Measurements from ENCODE around the gene CLIC6.
"Not testable (repeated sequence)": the region's sequence is repeated elsewhere in the genome, so short reads cannot be mapped to it uniquely, and the experiment has no call there.

CLIC6 gene

DNA sequence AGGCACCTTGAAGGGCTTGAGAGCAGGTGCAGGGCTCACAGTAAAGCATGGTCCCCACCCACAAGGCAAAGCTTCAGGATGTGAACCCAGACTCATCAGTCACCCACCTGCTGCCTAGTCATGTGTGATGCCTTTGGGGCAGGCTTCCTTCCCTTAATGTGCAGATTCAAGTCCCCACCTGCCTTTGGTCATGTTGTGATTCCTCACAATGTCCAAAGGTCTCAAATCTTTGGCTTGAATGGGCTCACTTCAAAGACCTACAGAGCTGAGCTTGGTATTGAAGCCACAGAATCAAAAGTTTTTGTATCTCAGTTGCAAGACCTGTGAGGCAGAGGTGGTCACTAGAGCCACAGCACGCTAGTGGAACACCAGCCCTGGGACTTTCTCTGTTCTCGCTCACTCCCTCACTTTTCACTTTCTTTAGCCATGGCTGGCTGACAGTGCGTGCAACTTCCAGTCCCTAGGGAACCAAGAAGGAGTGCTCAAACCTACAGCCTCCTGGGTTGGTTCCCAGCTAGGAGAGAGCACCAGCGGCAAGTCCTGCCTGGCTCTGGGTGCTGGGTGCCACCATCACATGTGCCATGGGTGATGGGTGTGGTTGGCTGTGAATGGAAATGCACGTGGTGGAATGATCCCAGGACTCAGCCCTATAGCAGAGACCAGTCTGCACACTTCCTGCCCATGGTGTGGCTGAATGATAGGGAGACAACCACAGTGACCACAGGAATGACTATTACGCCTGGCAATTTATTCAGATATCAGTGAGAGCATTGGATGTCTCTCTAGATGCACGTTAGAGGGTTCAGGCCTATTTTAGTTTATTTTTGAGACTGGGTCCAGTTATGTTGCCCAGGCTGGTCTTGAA is 26.4 kb upstream of the CLIC6 start:
- Mint-ChIP-seq H3K4me3 (no peak overlapping the region), H3K36me3 (ENCODE audit: low read depth) (peaks cover 10% of the 10 kb centered on the region), H3K27ac (no peak overlapping the region), H3K4me1 (ENCODE audit: low read depth) (peaks cover 32% of the 10 kb centered on the region), H3K9me3 (peaks cover 8% of the 10 kb centered on the region), H3K27me3 (ENCODE audit: low read depth) (no peaks in the 10 kb centered on the region)
- DNase-seq (ENCODE audit: low spot score) = no peak

DNA sequence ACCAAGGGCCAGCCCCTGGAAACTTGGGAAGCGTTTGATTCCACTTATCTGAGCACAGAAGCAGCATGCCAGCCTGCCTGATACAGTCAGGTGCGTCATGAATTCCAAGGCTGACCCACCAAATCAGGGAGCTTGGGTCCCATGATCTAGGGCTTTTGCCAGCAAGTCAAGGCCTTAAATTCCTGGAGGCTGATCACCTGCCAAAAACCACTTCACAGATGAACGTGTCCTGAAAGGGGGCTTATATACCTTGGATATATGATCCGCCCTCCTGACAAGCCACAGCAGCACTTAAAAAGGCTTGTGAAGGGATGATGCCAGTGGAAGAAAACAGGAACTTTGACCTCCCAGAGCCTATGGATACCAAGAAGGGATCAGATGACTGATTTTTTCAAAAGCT is 24.0 kb upstream of the CLIC6 start:
- Mint-ChIP-seq H3K27ac (no peak overlapping the region), H3K9me3 (peaks cover 4% of the 10 kb centered on the region), H3K27me3 (ENCODE audit: low read depth) (peaks cover 9% of the 10 kb centered on the region), H3K4me3 (no peak overlapping the region), H3K36me3 (ENCODE audit: low read depth) (peaks cover 4% of the 10 kb centered on the region), H3K4me1 (ENCODE audit: low read depth) (peaks cover 24% of the 10 kb centered on the region)
- DNase-seq (ENCODE audit: low spot score) = no peak

DNA sequence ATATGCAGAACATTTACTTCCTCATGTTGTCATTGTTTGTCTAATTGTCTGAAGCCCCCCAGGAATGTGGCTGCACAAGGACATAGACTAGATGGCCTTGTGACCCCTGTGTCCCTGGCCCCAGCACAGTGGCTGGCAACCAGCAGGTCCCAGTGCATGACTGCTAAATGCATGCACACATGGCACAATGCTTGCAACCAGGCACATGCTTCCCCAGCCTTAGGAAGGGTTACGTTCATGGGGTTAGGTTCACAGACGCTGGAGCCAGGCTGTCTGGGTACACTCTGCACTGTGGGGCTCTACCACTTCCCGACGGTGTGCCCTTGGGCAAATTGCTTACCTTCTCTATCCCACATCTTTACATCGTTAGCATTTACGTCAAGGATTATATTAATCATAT is 21.2 kb upstream of the CLIC6 start:
- H3K9me3 Mint-ChIP-seq = peaks cover 12% of the 10 kb centered on the region
- no peak for DNase-seq (ENCODE audit: low spot score)
- H3K27me3 Mint-ChIP-seq (ENCODE audit: low read depth) = peaks cover 9% of the 10 kb centered on the region
- H3K4me1 Mint-ChIP-seq (ENCODE audit: low read depth) = peaks cover 4% of the 10 kb centered on the region
- H3K36me3 Mint-ChIP-seq (ENCODE audit: low read depth) = no peaks in the 10 kb centered on the region
- no peak overlapping the region for H3K4me3 Mint-ChIP-seq
- no peak overlapping the region for H3K27ac Mint-ChIP-seq

DNA sequence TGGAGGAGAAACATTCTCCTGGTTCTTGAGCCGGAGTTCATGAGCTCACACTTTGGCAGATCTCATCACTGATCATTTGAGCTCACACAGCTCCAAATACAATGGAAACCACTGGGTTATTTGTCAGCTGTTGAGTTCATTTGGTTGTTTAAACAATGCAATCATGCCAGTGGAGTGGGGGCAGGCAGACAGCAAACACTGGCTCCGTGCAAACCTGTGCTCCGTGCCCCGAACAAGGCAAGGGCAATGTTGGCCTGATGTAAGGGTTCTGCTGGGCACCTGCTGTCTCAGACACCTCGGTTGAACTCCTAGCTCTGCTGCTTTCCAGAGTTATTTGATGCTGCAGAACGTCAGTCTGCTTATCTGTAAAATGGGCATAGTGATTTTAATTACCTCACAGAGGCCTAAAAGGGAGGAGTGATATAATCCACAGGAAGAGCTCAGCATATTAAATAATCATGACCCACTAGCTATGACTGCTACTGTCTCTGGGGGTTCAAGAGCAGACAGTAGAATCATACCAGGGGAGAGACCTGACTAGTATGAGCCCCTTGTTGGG is 20.0 kb upstream of the CLIC6 start:
- no peak overlapping the region for H3K27ac Mint-ChIP-seq
- no peak overlapping the region for H3K4me3 Mint-ChIP-seq
- peaks cover 2% of the 10 kb centered on the region for H3K4me1 Mint-ChIP-seq (ENCODE audit: low read depth)
- peaks cover 14% of the 10 kb centered on the region for H3K27me3 Mint-ChIP-seq (ENCODE audit: low read depth)
- no peaks in the 10 kb centered on the region for H3K36me3 Mint-ChIP-seq (ENCODE audit: low read depth)
- no peak for DNase-seq (ENCODE audit: low spot score)
- peaks cover 22% of the 10 kb centered on the region for H3K9me3 Mint-ChIP-seq

DNA sequence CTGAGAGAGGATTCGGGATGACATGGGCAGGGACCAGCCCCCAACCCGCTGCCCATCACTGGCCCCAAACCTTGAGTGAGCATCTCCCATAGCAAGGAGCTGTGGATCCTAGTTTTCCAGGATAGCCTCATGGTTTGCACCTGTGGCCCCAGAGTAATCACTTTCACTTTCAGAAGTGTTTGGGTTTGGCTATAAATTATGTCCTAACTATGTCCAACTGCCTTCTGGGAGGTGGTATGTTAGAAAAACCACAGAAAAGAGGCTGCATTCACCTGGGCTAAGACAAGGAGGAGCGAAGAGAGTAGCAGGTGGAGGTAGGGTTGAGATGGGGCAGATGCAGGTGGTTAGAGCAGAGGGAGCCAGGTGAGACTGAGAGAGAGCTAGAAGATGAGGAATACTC is 19.4 kb upstream of the CLIC6 start:
- peaks cover 2% of the 10 kb centered on the region for H3K4me1 Mint-ChIP-seq (ENCODE audit: low read depth)
- no peak overlapping the region for H3K4me3 Mint-ChIP-seq
- no peak overlapping the region for H3K27ac Mint-ChIP-seq
- no peaks in the 10 kb centered on the region for H3K36me3 Mint-ChIP-seq (ENCODE audit: low read depth)
- no peak for DNase-seq (ENCODE audit: low spot score)
- H3K27me3 Mint-ChIP-seq (ENCODE audit: low read depth) = peaks cover 17% of the 10 kb centered on the region
- peaks cover 22% of the 10 kb centered on the region for H3K9me3 Mint-ChIP-seq

DNA sequence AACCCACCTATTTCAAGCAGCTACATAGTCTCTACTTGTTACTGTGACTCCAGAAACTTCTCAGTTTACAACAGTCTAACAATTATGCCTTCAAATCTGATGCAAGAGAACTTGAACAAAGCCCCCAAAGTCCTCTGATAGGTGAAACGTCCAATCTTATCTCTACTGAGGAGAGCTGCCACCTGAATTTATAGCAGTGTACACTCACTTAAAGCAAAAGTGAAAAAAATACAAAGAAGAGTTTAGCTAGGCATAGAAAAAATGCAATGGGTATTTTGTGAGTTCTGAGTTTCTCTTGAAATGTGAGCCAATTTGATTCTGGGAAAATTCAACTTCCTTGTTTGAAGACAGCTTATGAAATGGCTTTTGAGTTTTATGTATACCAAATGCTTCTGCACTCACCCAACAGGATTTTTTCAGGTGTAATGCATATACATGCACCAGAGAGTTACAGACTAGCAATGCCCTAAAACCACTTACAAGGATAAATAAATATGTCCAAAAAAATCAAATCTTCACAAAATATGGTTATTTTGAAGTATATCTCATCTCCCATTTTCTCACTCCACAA is 17.8 kb upstream of the CLIC6 start:
- Mint-ChIP-seq H3K36me3 (ENCODE audit: low read depth) (no peaks in the 10 kb centered on the region), H3K27ac (no peak overlapping the region)

DNA sequence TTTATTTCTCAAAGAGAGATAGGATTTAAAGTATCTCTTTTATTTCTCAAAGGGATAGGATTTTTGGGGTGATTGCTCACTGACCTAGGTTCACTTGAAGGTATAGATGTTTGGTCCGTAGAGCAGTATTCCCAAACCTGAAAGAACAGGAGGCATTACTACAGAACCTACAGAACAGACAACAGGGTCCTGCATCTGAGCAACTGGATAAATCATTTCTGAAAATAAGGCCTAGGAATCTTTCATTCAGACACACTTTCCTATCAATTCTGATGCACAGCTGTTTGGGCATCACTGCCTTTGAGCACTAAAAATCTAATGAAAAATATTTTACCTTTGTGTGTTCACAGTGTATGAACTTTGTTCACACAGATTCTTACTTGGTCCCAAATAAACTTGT is 17.2 kb upstream of the CLIC6 start:
- peaks cover 2% of the 10 kb centered on the region for H3K4me1 Mint-ChIP-seq (ENCODE audit: low read depth)
- peaks cover 32% of the 10 kb centered on the region for H3K27me3 Mint-ChIP-seq (ENCODE audit: low read depth)
- H3K9me3 Mint-ChIP-seq = peaks cover 22% of the 10 kb centered on the region
- H3K27ac Mint-ChIP-seq = no peak overlapping the region
- no peaks in the 10 kb centered on the region for H3K36me3 Mint-ChIP-seq (ENCODE audit: low read depth)
- no peak for DNase-seq (ENCODE audit: low spot score)
- no peak overlapping the region for H3K4me3 Mint-ChIP-seq

More for the DNA sequence above, 17.8 kb upstream of the CLIC6 start:
- H3K27me3 Mint-ChIP-seq (ENCODE audit: low read depth) = peaks cover 25% of the 10 kb centered on the region
- no peak overlapping the region for H3K4me3 Mint-ChIP-seq
- H3K4me1 Mint-ChIP-seq (ENCODE audit: low read depth) = peaks cover 2% of the 10 kb centered on the region
- no peak for DNase-seq (ENCODE audit: low spot score)
- H3K9me3 Mint-ChIP-seq = peaks cover 22% of the 10 kb centered on the region

DNA sequence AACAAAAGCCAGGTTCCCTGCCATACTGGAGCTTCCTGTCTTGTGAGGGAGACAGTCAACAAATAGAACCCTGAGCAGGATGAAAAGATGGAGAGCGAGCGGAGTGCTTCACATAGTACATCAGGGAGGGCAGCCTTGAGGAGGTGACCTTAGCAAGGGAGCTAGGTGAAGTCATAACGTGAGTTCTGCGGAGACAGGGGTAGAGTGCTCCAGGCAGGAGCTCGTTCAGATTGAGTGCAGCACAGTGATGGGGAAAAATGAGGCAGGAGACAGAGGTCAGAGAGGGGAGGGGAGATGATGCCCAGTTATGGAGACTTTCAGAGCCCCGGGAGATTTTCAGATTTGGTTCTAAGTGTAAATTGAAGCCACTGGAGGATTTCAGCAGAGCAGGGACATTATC is 15.3 kb upstream of the CLIC6 start:
- no peak overlapping the region for H3K4me3 Mint-ChIP-seq
- peaks cover 43% of the 10 kb centered on the region for H3K27me3 Mint-ChIP-seq (ENCODE audit: low read depth)
- H3K36me3 Mint-ChIP-seq (ENCODE audit: low read depth) = no peaks in the 10 kb centered on the region
- H3K9me3 Mint-ChIP-seq = peaks cover 23% of the 10 kb centered on the region
- peaks cover 2% of the 10 kb centered on the region for H3K4me1 Mint-ChIP-seq (ENCODE audit: low read depth)
- DNase-seq (ENCODE audit: low spot score) = no peak
- no peak overlapping the region for H3K27ac Mint-ChIP-seq

DNA sequence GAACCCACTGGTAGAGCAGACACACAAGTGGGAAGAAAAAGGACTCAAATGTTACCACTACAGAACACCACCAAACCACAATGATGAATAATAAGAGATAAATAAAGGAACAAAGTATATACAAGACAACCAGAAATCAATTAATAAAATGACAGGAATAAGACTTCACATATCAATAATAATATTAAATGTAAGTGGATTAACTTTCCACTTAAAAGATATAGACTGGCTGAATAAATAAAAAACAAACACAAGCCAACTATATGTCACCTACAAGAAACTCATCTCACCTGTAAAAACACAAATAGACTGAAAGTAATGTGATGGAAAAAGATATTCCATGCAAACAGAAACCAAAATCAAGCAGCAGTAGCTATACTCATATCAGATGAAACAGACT is 6.9 kb upstream of the CLIC6 start:
- DNase-seq (ENCODE audit: low spot score) = no peak
- H3K9me3 Mint-ChIP-seq = peaks cover 38% of the 10 kb centered on the region
- no peak overlapping the region for H3K27ac Mint-ChIP-seq
- no peak overlapping the region for H3K4me3 Mint-ChIP-seq
- peaks cover 53% of the 10 kb centered on the region for H3K27me3 Mint-ChIP-seq (ENCODE audit: low read depth)
- H3K4me1 Mint-ChIP-seq (ENCODE audit: low read depth) = no peaks in the 10 kb centered on the region
- peaks cover 1% of the 10 kb centered on the region for H3K36me3 Mint-ChIP-seq (ENCODE audit: low read depth)

DNA sequence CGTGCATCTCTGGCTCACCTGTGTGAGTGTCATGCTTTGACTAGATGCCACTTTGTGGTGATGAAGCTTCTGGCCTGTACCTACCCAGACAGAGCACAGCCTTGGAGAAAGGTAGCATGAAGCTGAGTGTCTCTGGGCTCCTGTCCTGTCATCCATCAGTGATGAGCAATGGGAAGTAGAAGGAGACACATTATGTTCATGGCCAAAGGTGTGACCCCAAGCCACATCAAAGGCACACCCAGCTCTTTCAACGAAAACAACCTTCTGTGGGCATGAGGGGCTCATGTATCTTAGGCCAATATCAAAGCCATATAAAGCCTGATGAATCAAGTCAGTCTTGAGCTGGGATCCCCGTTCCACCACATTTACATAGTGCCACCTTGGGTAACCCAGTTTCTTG is 1.0 kb upstream of the CLIC6 start:
- H3K9me3 Mint-ChIP-seq = peaks cover 3% of the 10 kb centered on the region
- no peaks in the 10 kb centered on the region for H3K36me3 Mint-ChIP-seq (ENCODE audit: low read depth)
- no peak for DNase-seq (ENCODE audit: low spot score)
- H3K4me1 Mint-ChIP-seq (ENCODE audit: low read depth) = peaks cover 6% of the 10 kb centered on the region
- H3K27ac Mint-ChIP-seq = no peak overlapping the region
- no peak overlapping the region for H3K4me3 Mint-ChIP-seq
- peaks cover 57% of the 10 kb centered on the region for H3K27me3 Mint-ChIP-seq (ENCODE audit: low read depth)

DNA sequence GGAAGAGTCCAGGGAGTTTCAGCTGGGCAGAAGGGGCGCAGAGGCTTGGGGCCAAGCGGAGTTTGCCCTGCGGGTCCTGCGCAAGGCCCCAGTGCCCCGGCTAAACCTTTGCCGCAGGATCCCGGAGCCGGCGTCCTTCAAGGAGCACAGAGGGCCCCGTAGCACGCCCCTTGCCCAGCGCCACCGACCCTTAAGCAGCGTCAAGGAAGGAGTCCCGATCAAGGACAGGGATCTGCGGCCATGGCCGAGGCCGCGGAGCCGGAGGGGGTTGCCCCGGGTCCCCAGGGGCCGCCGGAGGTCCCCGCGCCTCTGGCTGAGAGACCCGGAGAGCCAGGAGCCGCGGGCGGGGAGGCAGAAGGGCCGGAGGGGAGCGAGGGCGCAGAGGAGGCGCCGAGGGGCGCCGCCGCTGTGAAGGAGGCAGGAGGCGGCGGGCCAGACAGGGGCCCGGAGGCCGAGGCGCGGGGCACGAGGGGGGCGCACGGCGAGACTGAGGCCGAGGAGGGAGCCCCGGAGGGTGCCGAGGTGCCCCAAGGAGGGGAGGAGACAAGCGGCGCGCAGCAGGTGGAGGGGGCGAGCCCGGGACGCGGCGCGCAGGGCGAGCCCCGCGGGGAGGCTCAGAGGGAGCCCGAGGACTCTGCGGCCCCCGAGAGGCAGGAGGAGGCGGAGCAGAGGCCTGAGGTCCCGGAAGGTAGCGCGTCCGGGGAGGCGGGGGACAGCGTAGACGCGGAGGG is 520 bp downstream of the CLIC6 start:
- H3K27me3 Mint-ChIP-seq (ENCODE audit: low read depth) = peaks cover 63% of the 10 kb centered on the region
- no peak overlapping the region for H3K27ac Mint-ChIP-seq
- peaks cover 6% of the 10 kb centered on the region for H3K4me1 Mint-ChIP-seq (ENCODE audit: low read depth)
- H3K9me3 Mint-ChIP-seq = no peaks in the 10 kb centered on the region
- no peak for DNase-seq (ENCODE audit: low spot score)
- H3K4me3 Mint-ChIP-seq = peak overlapping the region; percentile 57
- H3K36me3 Mint-ChIP-seq (ENCODE audit: low read depth) = no peaks in the 10 kb centered on the region

DNA sequence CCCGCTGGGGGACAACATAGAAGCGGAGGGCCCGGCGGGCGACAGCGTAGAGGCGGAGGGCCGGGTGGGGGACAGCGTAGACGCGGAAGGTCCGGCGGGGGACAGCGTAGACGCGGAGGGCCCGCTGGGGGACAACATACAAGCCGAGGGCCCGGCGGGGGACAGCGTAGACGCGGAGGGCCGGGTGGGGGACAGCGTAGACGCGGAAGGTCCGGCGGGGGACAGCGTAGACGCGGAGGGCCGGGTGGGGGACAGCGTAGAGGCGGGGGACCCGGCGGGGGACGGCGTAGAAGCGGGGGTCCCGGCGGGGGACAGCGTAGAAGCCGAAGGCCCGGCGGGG is 1.1 kb downstream of the CLIC6 start:
- not testable (repeated sequence) for H3K27ac Mint-ChIP-seq; H3K36me3 Mint-ChIP-seq (ENCODE audit: low read depth); H3K4me1 Mint-ChIP-seq (ENCODE audit: low read depth); H3K9me3 Mint-ChIP-seq; DNase-seq (ENCODE audit: low spot score)
- H3K27me3 Mint-ChIP-seq (ENCODE audit: low read depth) = peaks cover 64% of the 10 kb centered on the region
- peak overlapping the region; percentile 18 for H3K4me3 Mint-ChIP-seq

DNA sequence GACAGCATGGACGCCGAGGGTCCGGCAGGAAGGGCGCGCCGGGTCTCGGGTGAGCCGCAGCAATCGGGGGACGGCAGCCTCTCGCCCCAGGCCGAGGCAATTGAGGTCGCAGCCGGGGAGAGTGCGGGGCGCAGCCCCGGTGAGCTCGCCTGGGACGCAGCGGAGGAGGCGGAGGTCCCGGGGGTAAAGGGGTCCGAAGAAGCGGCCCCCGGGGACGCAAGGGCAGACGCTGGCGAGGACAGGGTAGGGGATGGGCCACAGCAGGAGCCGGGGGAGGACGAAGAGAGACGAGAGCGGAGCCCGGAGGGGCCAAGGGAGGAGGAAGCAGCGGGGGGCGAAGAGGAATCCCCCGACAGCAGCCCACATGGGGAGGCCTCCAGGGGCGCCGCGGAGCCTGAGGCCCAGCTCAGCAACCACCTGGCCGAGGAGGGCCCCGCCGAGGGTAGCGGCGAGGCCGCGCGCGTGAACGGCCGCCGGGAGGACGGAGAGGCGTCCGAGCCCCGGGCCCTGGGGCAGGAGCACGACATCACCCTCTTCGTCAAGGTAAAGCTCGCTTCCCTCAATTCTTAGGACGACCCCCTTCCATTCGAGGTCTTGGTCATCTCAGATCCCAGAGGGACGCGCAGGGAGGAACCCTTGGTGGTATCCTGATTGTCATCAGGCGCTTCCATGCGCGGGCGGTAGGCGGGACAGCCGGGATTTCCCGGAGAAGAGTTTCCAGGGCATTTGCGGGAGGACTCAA is 1.6 kb downstream of the CLIC6 start:
- Mint-ChIP-seq H3K4me3 (peak overlapping the region; percentile 47), H3K4me1 (ENCODE audit: low read depth) (peaks cover 6% of the 10 kb centered on the region), H3K9me3 (no peaks in the 10 kb centered on the region), H3K27ac (no peak overlapping the region), H3K36me3 (ENCODE audit: low read depth) (no peaks in the 10 kb centered on the region), H3K27me3 (ENCODE audit: low read depth) (peaks cover 62% of the 10 kb centered on the region)
- DNase-seq (ENCODE audit: low spot score) = no peak

All from T-helper 2 cell treated with Interferon-gamma antibody and Interleukin-4, amounts not matched to agents 5 μg/mL and 100 μg/mL, for 36 hours (primary cell).